Fibroblast of the aortic adventitia (primary cell): ENCODE results near the gene MBOAT2. TPM values are rescaled to one million over a fixed set of nuclear protein-coding genes. Genes with fewer than 3 reads are reported as not detected.

Experiments
- DNase-seq: peaks from one replicate; pipeline ENCODE4 v3.0.0-alpha.2; 2010; ENCODE audit warnings: low read depth
- H3K4me3 ChIP-seq: 2 replicates; pipeline ENCODE4 v1.5.1; 2011; ENCODE audit warnings: low read depth, mild to moderate bottlenecking, control low read depth, low read length, moderate library complexity
- total RNA-seq: library from RNA; depleted of rRNA; stranded (reverse); fragments of >200 nt; gene quantifications from 2 replicates; pipeline ENCODE4 v1.2.3, GENCODE V29; 2012; ENCODE audit warnings: low replicate concordance
- TF ChIP-seq, protein P1 (sequence below): IDR thresholded peaks from 2 replicates; pipeline ENCODE4 v1.5.1; 2011; ENCODE audit warnings: mild to moderate bottlenecking, low read length, control low read depth, inconsistent platforms; ENCODE audit not compliant: insufficient read depth

Gene MBOAT2
- total RNA-seq, 1 donor: 37.1 TPM

DNA sequence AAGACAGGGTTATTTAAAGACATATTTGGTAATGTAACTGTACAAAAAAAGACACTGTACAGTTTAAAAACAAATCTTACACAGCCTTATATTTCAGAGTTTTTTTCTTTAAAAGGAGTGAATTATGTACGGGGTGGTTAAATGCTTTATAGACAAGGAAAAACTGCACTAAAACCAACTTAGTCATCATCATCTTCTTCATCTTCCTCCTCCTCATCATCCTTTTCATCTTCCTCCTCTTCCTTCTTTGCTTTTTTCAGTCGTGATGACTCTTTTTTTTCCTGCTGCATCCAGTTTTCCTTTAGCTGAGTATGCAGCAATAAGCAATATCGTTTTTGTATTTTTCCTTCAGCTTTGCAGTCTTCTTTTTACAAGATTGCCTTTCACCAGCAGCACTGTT is 14.6 kb upstream of the MBOAT2 start:
- DNase-seq: peak; percentile 10
- H3K4me3 ChIP-seq: no peak overlapping the region
- TF ChIP-seq, protein P1, sequence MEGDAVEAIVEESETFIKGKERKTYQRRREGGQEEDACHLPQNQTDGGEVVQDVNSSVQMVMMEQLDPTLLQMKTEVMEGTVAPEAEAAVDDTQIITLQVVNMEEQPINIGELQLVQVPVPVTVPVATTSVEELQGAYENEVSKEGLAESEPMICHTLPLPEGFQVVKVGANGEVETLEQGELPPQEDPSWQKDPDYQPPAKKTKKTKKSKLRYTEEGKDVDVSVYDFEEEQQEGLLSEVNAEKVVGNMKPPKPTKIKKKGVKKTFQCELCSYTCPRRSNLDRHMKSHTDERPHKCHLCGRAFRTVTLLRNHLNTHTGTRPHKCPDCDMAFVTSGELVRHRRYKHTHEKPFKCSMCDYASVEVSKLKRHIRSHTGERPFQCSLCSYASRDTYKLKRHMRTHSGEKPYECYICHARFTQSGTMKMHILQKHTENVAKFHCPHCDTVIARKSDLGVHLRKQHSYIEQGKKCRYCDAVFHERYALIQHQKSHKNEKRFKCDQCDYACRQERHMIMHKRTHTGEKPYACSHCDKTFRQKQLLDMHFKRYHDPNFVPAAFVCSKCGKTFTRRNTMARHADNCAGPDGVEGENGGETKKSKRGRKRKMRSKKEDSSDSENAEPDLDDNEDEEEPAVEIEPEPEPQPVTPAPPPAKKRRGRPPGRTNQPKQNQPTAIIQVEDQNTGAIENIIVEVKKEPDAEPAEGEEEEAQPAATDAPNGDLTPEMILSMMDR: no peak

DNA sequence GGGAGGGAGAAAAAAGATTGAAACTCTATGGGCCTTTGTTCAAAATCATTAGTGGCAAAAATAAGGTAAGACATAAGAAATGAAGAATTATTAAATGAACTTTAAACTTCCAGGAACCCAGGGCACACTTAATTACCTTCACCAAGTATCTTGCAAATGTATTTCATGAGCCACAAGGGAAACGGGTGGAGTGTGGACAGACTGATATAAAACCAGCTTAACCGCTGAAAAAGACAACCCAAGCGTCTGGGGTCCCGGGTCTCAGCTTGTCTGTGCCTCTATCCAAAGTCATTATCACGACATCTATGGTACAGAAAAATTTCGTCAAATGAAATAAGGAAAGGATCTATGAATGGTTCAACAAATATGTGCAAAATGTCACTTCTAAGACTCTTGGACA is 13.9 kb upstream of the MBOAT2 start:
- TF ChIP-seq, protein P1: no peak
- DNase-seq: no peak

DNA sequence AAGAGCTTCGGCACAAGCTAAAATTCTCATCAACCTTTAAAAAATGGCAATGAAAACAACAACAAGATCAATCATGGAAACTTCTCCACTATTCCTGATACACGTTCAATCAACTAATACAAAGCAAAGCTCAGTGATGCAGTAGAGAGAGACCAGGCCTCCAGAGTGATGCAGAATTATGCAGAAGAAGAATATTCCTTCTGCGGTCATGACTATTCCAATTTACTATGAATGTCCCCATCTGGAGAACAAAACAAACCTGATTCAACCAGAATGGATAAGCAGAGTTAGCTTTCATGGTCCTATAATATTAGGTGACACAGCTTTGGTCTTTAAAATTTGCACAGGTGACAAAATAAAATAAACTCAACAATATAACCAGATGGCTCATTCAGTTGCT is 12.5 kb upstream of the MBOAT2 start:
- DNase-seq: no peak
- TF ChIP-seq, protein P1: no peak

More for the DNA sequence above, 13.9 kb upstream of the MBOAT2 start:
- no peak overlapping the region for H3K4me3 ChIP-seq

DNA sequence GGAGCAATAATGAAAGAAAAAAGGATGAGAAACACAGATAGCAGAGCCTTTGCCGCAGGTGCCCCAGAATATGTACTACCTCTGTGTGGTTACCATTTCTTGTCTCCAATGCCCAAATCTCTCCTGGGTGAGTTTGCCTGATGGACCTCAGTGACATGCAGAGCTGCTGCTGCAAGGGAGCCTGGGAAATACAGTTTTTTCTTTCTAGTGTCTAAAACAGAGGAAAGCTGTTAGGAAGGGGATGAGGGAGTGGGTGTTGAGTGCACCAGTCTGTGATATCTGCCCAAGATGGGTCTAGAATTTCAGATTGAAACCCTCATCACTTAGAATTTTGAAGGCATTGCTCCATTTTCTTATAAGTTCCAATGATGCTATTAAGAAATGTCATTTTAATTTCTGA is 9.9 kb upstream of the MBOAT2 start:
- TF ChIP-seq, protein P1: no peak
- H3K4me3 ChIP-seq: no peak overlapping the region

More for the DNA sequence above, 12.5 kb upstream of the MBOAT2 start:
- no peak overlapping the region for H3K4me3 ChIP-seq

DNA sequence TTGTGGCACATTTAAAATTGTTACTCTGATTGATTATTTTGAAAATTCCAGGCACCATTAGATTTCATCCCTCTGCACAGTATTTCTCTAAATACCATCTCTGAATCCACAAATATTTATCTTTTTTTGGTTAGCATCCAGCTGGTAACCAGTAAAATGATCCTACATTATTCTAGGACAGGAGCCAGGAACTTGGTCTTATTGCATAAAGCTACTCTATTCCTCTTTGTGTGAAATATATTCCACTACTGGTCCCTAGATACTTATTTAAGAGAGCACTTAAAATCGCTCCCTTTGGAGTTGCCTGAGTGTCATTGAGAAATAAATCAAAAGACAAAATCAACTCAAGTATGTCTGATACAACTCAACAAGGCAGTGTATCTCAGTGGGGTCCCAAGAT is 7.4 kb upstream of the MBOAT2 start:
- TF ChIP-seq, protein P1: no peak
- H3K4me3 ChIP-seq: no peak overlapping the region
- DNase-seq: peak; percentile 86

More for the DNA sequence above, 9.9 kb upstream of the MBOAT2 start:
- no peak for DNase-seq

DNA sequence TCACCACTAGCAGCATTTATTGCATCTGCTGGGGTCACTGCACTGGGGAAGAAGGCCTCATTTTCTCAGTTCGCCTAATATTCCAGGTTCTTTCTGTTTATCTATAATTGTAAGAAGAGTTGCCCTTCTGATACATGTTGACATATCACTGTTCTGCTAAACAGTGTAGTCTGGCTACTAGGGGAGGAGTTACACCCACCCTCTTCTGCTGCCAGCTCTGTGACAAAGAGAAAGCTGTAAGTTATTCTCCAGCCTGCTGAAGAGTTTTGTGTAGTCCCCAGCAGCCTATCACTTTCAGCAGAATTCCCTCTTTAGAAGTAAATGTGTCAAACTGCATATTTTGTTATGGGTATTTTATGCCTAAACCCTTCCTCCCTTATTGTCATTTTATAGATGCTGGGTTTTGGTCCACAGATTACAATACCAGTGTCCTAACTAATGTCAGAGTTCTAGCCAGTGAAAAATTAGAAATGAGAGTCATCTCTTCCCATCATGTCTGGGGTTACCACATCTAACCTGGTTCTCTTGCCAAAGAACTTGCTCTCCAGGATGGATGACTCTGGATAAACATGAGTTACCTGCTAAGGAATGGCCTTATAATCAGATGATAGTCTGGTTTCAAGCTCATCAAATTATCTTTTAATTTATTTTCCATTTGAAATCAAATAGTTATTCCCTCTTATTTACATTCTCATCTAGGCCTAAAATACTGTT is 5.6 kb upstream of the MBOAT2 start:
- no peak overlapping the region for H3K4me3 ChIP-seq
- TF ChIP-seq, protein P1: no peak
- peak; percentile 31 for DNase-seq

DNA sequence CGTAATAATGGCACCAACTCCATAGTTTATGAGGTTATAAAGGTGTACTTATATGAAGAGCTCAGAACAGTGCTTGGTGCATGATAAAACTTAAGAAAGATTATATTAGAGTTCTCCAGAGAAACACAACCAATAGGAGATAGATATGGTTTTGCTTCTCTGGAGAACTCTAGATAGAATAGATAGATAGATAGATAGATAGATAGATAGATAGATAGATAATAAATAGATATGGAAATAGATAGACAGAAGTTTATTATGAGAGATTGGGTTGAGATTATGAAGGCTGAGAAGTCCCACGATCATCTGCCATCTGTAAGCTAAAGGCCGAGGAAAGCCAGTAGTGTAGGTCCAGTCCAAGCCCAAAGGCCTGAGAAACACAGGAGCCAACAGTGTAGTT is 2.9 kb upstream of the MBOAT2 start:
- no peak overlapping the region for H3K4me3 ChIP-seq
- TF ChIP-seq, protein P1: no peak
- DNase-seq: no peak
